Rectal smooth muscle tissue (tissue), 1 donor: Measurements from ENCODE around the gene HUS1.

Experiments
- H3K27ac ChIP-seq: one replicate; pipeline ENCODE4 v1.7.0; 2013; ENCODE audit warnings: low read depth, low read length, inconsistent platforms
- H3K27me3 ChIP-seq: one replicate; pipeline ENCODE4 v1.7.0; 2013; ENCODE audit warnings: low read length; ENCODE audit not compliant: control insufficient read depth, insufficient read depth
- H3K36me3 ChIP-seq: one replicate; pipeline ENCODE4 v1.7.0; 2013; ENCODE audit warnings: low read length; ENCODE audit not compliant: control insufficient read depth, insufficient read depth
- H3K4me1 ChIP-seq: one replicate; pipeline ENCODE4 v1.7.0; 2013; ENCODE audit warnings: low read length; ENCODE audit not compliant: control insufficient read depth, insufficient read depth
- H3K4me3 ChIP-seq: one replicate; pipeline ENCODE4 v1.7.0; 2013; ENCODE audit warnings: low read length
- H3K9ac ChIP-seq: one replicate; pipeline ENCODE4 v1.7.0; 2013; ENCODE audit warnings: low read length

Gene HUS1

GRCh38 chr7:47970761-47971160 is 8.7 kb downstream of the HUS1 start:
- Histone ChIP-seq H3K27ac (no peak overlapping the region), H3K9ac (no peak overlapping the region), H3K36me3 (peaks cover 28% of the 10 kb centered on the region), H3K27me3 (no peaks in the 10 kb centered on the region), H3K4me3 (no peak overlapping the region), H3K4me1 (no peaks in the 10 kb centered on the region)

- Histone ChIP-seq H3K27me3 (no peaks in the 10 kb centered on the region), H3K4me3 (no peak overlapping the region), H3K9ac (no peak overlapping the region), H3K27ac (no peak overlapping the region), H3K36me3 (peaks cover 26% of the 10 kb centered on the region), H3K4me1 (no peaks in the 10 kb centered on the region)
Measured at GRCh38 chr7:47968847-47969774, 10.3 kb downstream of the HUS1 start.

GRCh38 chr7:47967708-47968107 is 11.7 kb downstream of the HUS1 start:
- H3K27me3 ChIP-seq = no peaks in the 10 kb centered on the region
- no peaks in the 10 kb centered on the region for H3K4me1 ChIP-seq
- H3K4me3 ChIP-seq = no peak overlapping the region
- H3K36me3 ChIP-seq = peaks cover 27% of the 10 kb centered on the region
- H3K9ac ChIP-seq = no peak overlapping the region
- no peak overlapping the region for H3K27ac ChIP-seq

- Histone ChIP-seq H3K27me3 (no peaks in the 10 kb centered on the region), H3K4me1 (no peaks in the 10 kb centered on the region), H3K27ac (no peak overlapping the region), H3K4me3 (no peak overlapping the region), H3K9ac (no peak overlapping the region), H3K36me3 (peaks cover 28% of the 10 kb centered on the region)
Measured at GRCh38 chr7:47967123-47967522, 12.3 kb downstream of the HUS1 start.

- H3K4me1 ChIP-seq = no peaks in the 10 kb centered on the region
- H3K36me3 ChIP-seq = peaks cover 28% of the 10 kb centered on the region
- H3K27ac ChIP-seq = no peak overlapping the region
- no peak overlapping the region for H3K4me3 ChIP-seq
- no peaks in the 10 kb centered on the region for H3K27me3 ChIP-seq
- no peak overlapping the region for H3K9ac ChIP-seq
Measured at GRCh38 chr7:47965456-47965855, 14.0 kb downstream of the HUS1 start.

GRCh38 chr7:47962262-47962661 is 17.2 kb downstream of the HUS1 start:
- Histone ChIP-seq H3K36me3 (peaks cover 27% of the 10 kb centered on the region), H3K27me3 (no peaks in the 10 kb centered on the region), H3K4me3 (no peak overlapping the region), H3K4me1 (no peaks in the 10 kb centered on the region), H3K9ac (no peak overlapping the region), H3K27ac (no peak overlapping the region)

- H3K27ac ChIP-seq = no peak overlapping the region
- peaks cover 5% of the 10 kb centered on the region for H3K36me3 ChIP-seq
- no peak overlapping the region for H3K4me3 ChIP-seq
- no peaks in the 10 kb centered on the region for H3K27me3 ChIP-seq
- H3K9ac ChIP-seq = no peak overlapping the region
- no peaks in the 10 kb centered on the region for H3K4me1 ChIP-seq
Measured at GRCh38 chr7:47957156-47957555, 22.3 kb downstream of the HUS1 start.

- no peak overlapping the region for H3K27ac ChIP-seq
- H3K27me3 ChIP-seq = no peaks in the 10 kb centered on the region
- H3K9ac ChIP-seq = no peak overlapping the region
- no peak overlapping the region for H3K4me3 ChIP-seq
- H3K36me3 ChIP-seq = peaks cover 5% of the 10 kb centered on the region
- H3K4me1 ChIP-seq = no peaks in the 10 kb centered on the region
Measured at GRCh38 chr7:47956220-47956619, 23.2 kb downstream of the HUS1 start.

- H3K4me1 ChIP-seq = no peaks in the 10 kb centered on the region
- peaks cover 5% of the 10 kb centered on the region for H3K36me3 ChIP-seq
- H3K9ac ChIP-seq = no peak overlapping the region
- H3K27me3 ChIP-seq = no peaks in the 10 kb centered on the region
- no peak overlapping the region for H3K27ac ChIP-seq
- no peak overlapping the region for H3K4me3 ChIP-seq
Measured at GRCh38 chr7:47954231-47954911, 25.0 kb downstream of the HUS1 start.

GRCh38 chr7:47953822-47954221 is 25.6 kb downstream of the HUS1 start:
- Histone ChIP-seq H3K4me3 (no peak overlapping the region), H3K36me3 (peaks cover 5% of the 10 kb centered on the region), H3K27me3 (no peaks in the 10 kb centered on the region), H3K9ac (no peak overlapping the region), H3K4me1 (no peaks in the 10 kb centered on the region), H3K27ac (no peak overlapping the region)

GRCh38 chr7:47952224-47952623 is 27.2 kb downstream of the HUS1 start:
- H3K9ac ChIP-seq = no peak overlapping the region
- H3K4me1 ChIP-seq = no peaks in the 10 kb centered on the region
- H3K27ac ChIP-seq = no peak overlapping the region
- no peaks in the 10 kb centered on the region for H3K27me3 ChIP-seq
- no peak overlapping the region for H3K4me3 ChIP-seq
- peaks cover 5% of the 10 kb centered on the region for H3K36me3 ChIP-seq

GRCh38 chr7:47951374-47951773 is 28.0 kb downstream of the HUS1 start:
- H3K4me1 ChIP-seq = no peaks in the 10 kb centered on the region
- no peak overlapping the region for H3K9ac ChIP-seq
- H3K4me3 ChIP-seq = no peak overlapping the region
- no peak overlapping the region for H3K27ac ChIP-seq
- no peaks in the 10 kb centered on the region for H3K27me3 ChIP-seq
- H3K36me3 ChIP-seq = peaks cover 5% of the 10 kb centered on the region
